OCI-LY1 (cell line): ENCODE results near the gene HLA-A.

Experiments
- H2AFZ ChIP-seq: fragments of 200-600 bp; sonication (generic), shearing (Covaris generic); 2 replicates; pipeline ENCODE4 v1.6.0; 2014; ENCODE audit warnings: antibody characterized with exemption, mild to moderate bottlenecking, low read length
- H3F3A ChIP-seq: fragments of 200-600 bp; sonication (generic), shearing (Covaris generic); 2 replicates; pipeline ENCODE4 v1.6.0; 2014; ENCODE audit warnings: mild to moderate bottlenecking, antibody characterized with exemption, low read length, moderate library complexity; ENCODE audit not compliant: insufficient read depth
- H3K27ac ChIP-seq: fragments of 200-600 bp; sonication (generic); 2 replicates; pipeline ENCODE4 v1.5.1; 2014; ENCODE audit warnings: low read length, mixed run types, mild to moderate bottlenecking, low read depth; ENCODE audit not compliant: poor library complexity, severe bottlenecking
- H3K27me3 ChIP-seq: fragments of 200-600 bp; sonication (generic); 2 replicates; pipeline ENCODE4 v1.6.0; 2014; ENCODE audit warnings: antibody characterized with exemption, mild to moderate bottlenecking, low read length, moderate library complexity; ENCODE audit not compliant: insufficient read depth
- H3K36me3 ChIP-seq: fragments of 200-600 bp; sonication (generic); 2 replicates; pipeline ENCODE4 v1.6.1; 2014; ENCODE audit warnings: mild to moderate bottlenecking, antibody characterized with exemption, low read length, moderate library complexity, mixed read lengths; ENCODE audit not compliant: insufficient read depth
- H3K4me1 ChIP-seq: fragments of 200-600 bp; sonication (generic); 2 replicates; pipeline ENCODE4 v1.5.1; 2014; ENCODE audit warnings: mild to moderate bottlenecking, low read length, moderate library complexity; ENCODE audit not compliant: insufficient read depth, severe bottlenecking
- H3K4me2 ChIP-seq: fragments of 200-600 bp; sonication (generic), shearing (Covaris generic); 2 replicates; pipeline ENCODE4 v1.6.1; 2014; ENCODE audit warnings: low read length
- H3K4me3 ChIP-seq: fragments of 200-600 bp; sonication (generic); 2 replicates; pipeline ENCODE4 v1.5.1; 2014; ENCODE audit warnings: low read length, low read depth, mild to moderate bottlenecking, mixed read lengths; ENCODE audit not compliant: poor library complexity, severe bottlenecking
- H3K79me2 ChIP-seq: fragments of 200-600 bp; shearing (Covaris generic); 2 replicates; pipeline ENCODE4 v1.6.1; 2016; ENCODE audit warnings: mixed run types, low read length, mixed read lengths; ENCODE audit not compliant: insufficient read depth
- H3K9ac ChIP-seq: fragments of 200-600 bp; sonication (generic), shearing (Covaris generic); 2 replicates; pipeline ENCODE4 v1.6.1; 2014; ENCODE audit warnings: mild to moderate bottlenecking, low read length, mixed read lengths
- H3K9me2 ChIP-seq: fragments of 200-600 bp; sonication (generic), shearing (Covaris generic); 2 replicates; pipeline ENCODE4 v1.6.1; 2014; ENCODE audit warnings: low read depth, mild to moderate bottlenecking, low read length, mixed read lengths
- H3K9me3 ChIP-seq: fragments of 200-600 bp; shearing (Covaris generic); 2 replicates; pipeline ENCODE4 v1.6.1; 2014; ENCODE audit warnings: low read length, mixed read lengths
- H4K20me1 ChIP-seq: fragments of 200-600 bp; sonication (generic), shearing (Covaris generic); 2 replicates; pipeline ENCODE4 v1.6.0; 2016; ENCODE audit warnings: mild to moderate bottlenecking, low read length; ENCODE audit not compliant: insufficient read depth
- CTCF ChIP-seq: fragments of 200-600 bp; sonication (generic), shearing (Covaris generic); IDR thresholded peaks from 2 replicates; pipeline ENCODE4 v1.5.1; 2017; ENCODE audit warnings: mild to moderate bottlenecking, antibody characterized with exemption, low read length, moderate library complexity, mixed read lengths
- EZH2 ChIP-seq: fragments of 200-600 bp; sonication (generic), shearing (Covaris generic); IDR thresholded peaks from 2 replicates; pipeline ENCODE4 v1.8.0; 2017; ENCODE audit warnings: borderline replicate concordance, mixed run types, mild to moderate bottlenecking, antibody characterized with exemption, low read length, moderate library complexity, mixed read lengths

The HLA-A gene

GRCh38 chr6:29984992-29985391 is 42.7 kb downstream of the HLA-A start:
- H3K9me2 ChIP-seq: no peaks in the 10 kb centered on the region
- no peaks in the 10 kb centered on the region for H3K9me3 ChIP-seq
- no peak overlapping the region for H3K27ac ChIP-seq
- no peak overlapping the region for H3K4me2 ChIP-seq
- no peak overlapping the region for H3K9ac ChIP-seq
- no peaks in the 10 kb centered on the region for H3K79me2 ChIP-seq
- H3K27me3 ChIP-seq: peaks cover 5% of the 10 kb centered on the region; the same call in 1 of the 2 replicates
- no peak overlapping the region for H3K4me3 ChIP-seq
- H2AFZ ChIP-seq: no peak overlapping the region
- no peaks in the 10 kb centered on the region for H3F3A ChIP-seq
- no peaks in the 10 kb centered on the region for H3K4me1 ChIP-seq
- no peaks in the 10 kb centered on the region for H4K20me1 ChIP-seq
- no peak for TF ChIP-seq CTCF
- no peaks in the 10 kb centered on the region for H3K36me3 ChIP-seq

- no peak overlapping the region for H3K9ac ChIP-seq
- H3K9me3 ChIP-seq: no peaks in the 10 kb centered on the region
- peaks cover 5% of the 10 kb centered on the region; the same call in 1 of the 2 replicates for H3K27me3 ChIP-seq
- no peaks in the 10 kb centered on the region for H3K9me2 ChIP-seq
- H2AFZ ChIP-seq: no peak overlapping the region
- TF ChIP-seq EZH2 (no peak), CTCF (no peak)
- H3K36me3 ChIP-seq: no peaks in the 10 kb centered on the region
- H3F3A ChIP-seq: no peaks in the 10 kb centered on the region
- no peaks in the 10 kb centered on the region for H3K79me2 ChIP-seq
- no peak overlapping the region for H3K27ac ChIP-seq
- H3K4me2 ChIP-seq: no peak overlapping the region
- no peak overlapping the region for H3K4me3 ChIP-seq
- H3K4me1 ChIP-seq: no peaks in the 10 kb centered on the region
- no peaks in the 10 kb centered on the region for H4K20me1 ChIP-seq
These were observed 43.9 kb downstream of the HLA-A start for GRCh38 chr6:29986179-29986781.

GRCh38 chr6:29989211-29989610 is 46.9 kb downstream of the HLA-A start:
- Histone ChIP-seq H2AFZ (no peak overlapping the region), H3K27ac (no peak overlapping the region), H3K4me3 (no peak overlapping the region), H3K79me2 (no peaks in the 10 kb centered on the region), H3K4me2 (no peak overlapping the region), H3K27me3 (no peaks in the 10 kb centered on the region), H3K9ac (no peak overlapping the region), H3K36me3 (no peaks in the 10 kb centered on the region), H3K9me2 (no peaks in the 10 kb centered on the region), H3K4me1 (no peaks in the 10 kb centered on the region), H3F3A (no peaks in the 10 kb centered on the region), H4K20me1 (no peaks in the 10 kb centered on the region), H3K9me3 (no peaks in the 10 kb centered on the region)
- TF ChIP-seq CTCF (no peak), EZH2 (no peak)
